D721Med (cell line): ENCODE measurements around the gene P4HB.

Experiments
- DNase-seq: peaks from one replicate; pipeline ENCODE4 v3.0.0; 2011; ENCODE audit warnings: low spot score; ENCODE audit not compliant: insufficient read length
- FAIRE-seq: peaks from 2 replicates; lab custom pipeline; 2011; peaks lifted over from hg19 to GRCh38; lab: Jason Lieb, UNC
- CTCF ChIP-seq: IDR thresholded peaks from 2 replicates; pipeline ENCODE4 v1.5.1; 2012; ENCODE audit warnings: mild to moderate bottlenecking, control low read depth; ENCODE audit not compliant: insufficient read depth; ENCODE audit errors: missing control alignments

P4HB gene

GRCh38 chr17:81901167-81902022, 41.1 kb upstream of the P4HB start:
- FAIRE-seq (no peak), DNase-seq (no peak)
- no peak for TF ChIP-seq CTCF

GRCh38 chr17:81900181-81900820, 40.0 kb upstream of the P4HB start:
- TF ChIP-seq CTCF = no peak
- DNase-seq = no peak
- FAIRE-seq = no peak

GRCh38 chr17:81899514-81900166, 39.3 kb upstream of the P4HB start:
- FAIRE-seq = no peak
- TF ChIP-seq CTCF = no peak
- DNase-seq = no peak

GRCh38 chr17:81898885-81899284, 38.5 kb upstream of the P4HB start:
- TF ChIP-seq CTCF = no peak
- no peak for FAIRE-seq
- no peak for DNase-seq

GRCh38 chr17:81898029-81898866, 37.9 kb upstream of the P4HB start:
- FAIRE-seq (no peak), DNase-seq (no peak)
- TF ChIP-seq CTCF = no peak

- FAIRE-seq (no peak), DNase-seq (no peak)
- no peak for TF ChIP-seq CTCF
Observed at GRCh38 chr17:81895400-81895799, 35.1 kb upstream of the P4HB start.
